SK-N-SH (cell line): Measurements from ENCODE around the gene GSTO1. TPM values are rescaled to one million over a fixed set of nuclear protein-coding genes. Genes with fewer than 3 reads are reported as not detected.
"Not testable (repeated sequence)": the region's sequence is repeated elsewhere in the genome, so short reads cannot be mapped to it uniquely, and the experiment has no call there.

Experiments used
- CTCF ChIA-PET: fragments of 300-600, 350-600 bp; formaldehyde crosslinking; extraction: SDS; loops from one replicate; lab custom pipeline; 2021; lab: Yijun Ruan, JAX
- POLR2A ChIA-PET: fragments of 350-600 bp; sonication (Branson Sonifier 250); formaldehyde crosslinking; extraction: SDS; loops from one replicate; lab custom pipeline; 2020; ENCODE audit warnings: antibody characterized with exemption, inconsistent platforms; lab: Yijun Ruan, JAX
- DNase-seq: peaks from one replicate; pipeline ENCODE4 v3.0.0; 2012
- H2AFZ ChIP-seq: fragments of 200-600 bp; sonication (generic); 2 replicates; pipeline ENCODE4 v1.8.1; 2016; ENCODE audit warnings: antibody characterized with exemption, mild to moderate bottlenecking, low read depth
- H3F3A ChIP-seq: fragments of 200-600 bp; sonication (generic); replicated peaks from 2 replicates; pipeline ENCODE3; 2016; ENCODE audit warnings: antibody characterized with exemption, mild to moderate bottlenecking; ENCODE audit not compliant: insufficient read depth
- H3K27ac ChIP-seq, 2 experiments: fragments of 200-500 bp in 1 of 2; fragments of 200-600 bp in 1 of 2; sonication (Bioruptor generic) in 1 of 2; sonication (generic), shearing (Covaris generic) in 1 of 2; 2 replicates each; pipeline versions ENCODE4 v1.5.1 to v1.6.1; 2014 to 2016; ENCODE audit warnings: low read depth in 2 of 2, inconsistent platforms in 1 of 2, low read length in 1 of 2, mild to moderate bottlenecking in 1 of 2, mixed read lengths in 1 of 2
- H3K27me3 ChIP-seq: fragments of 200-600 bp; sonication (generic), shearing (Covaris generic); 2 replicates; pipeline ENCODE4 v1.6.1; 2016; ENCODE audit warnings: mixed run types; ENCODE audit not compliant: insufficient read depth
- H3K36me3 ChIP-seq, 2 experiments: fragments of 200-500 bp in 1 of 2; fragments of 200-600 bp in 1 of 2; sonication (Bioruptor generic) in 1 of 2; sonication (generic) in 1 of 2; replicated peaks in 1 of 2; 2 replicates each; pipeline versions ENCODE3 to v1.5.1; 2014 to 2016; ENCODE audit warnings: low read length in 1 of 2, mild to moderate bottlenecking in 1 of 2; ENCODE audit not compliant: insufficient read depth in 2 of 2, control insufficient read depth in 1 of 2
- H3K4me1 ChIP-seq, 2 experiments: fragments of 200-500 bp in 1 of 2; fragments of 200-600 bp in 1 of 2; sonication (Bioruptor generic) in 1 of 2; sonication (generic), shearing (Covaris generic) in 1 of 2; 2 replicates each; pipeline versions ENCODE4 v1.5.1 to v1.6.1; 2014 to 2016; ENCODE audit warnings: low read depth in 1 of 2, low read length in 1 of 2, mixed run types in 1 of 2; ENCODE audit not compliant: insufficient read depth in 2 of 2, control insufficient read depth in 1 of 2
- H3K4me2 ChIP-seq: fragments of 200-600 bp; sonication (generic), shearing (Covaris generic); 2 replicates; pipeline ENCODE4 v1.6.1; 2017; ENCODE audit warnings: mixed run types
- H3K4me3 ChIP-seq, 2 experiments: fragments of 200-500 bp in 1 of 2; fragments of 200-600 bp in 1 of 2; sonication (Bioruptor generic) in 1 of 2; sonication (generic), shearing (Covaris generic) in 1 of 2; 2 replicates each; pipeline versions ENCODE4 v1.5.1 to v1.8.1; 2014 to 2016; ENCODE audit warnings: low read depth in 2 of 2, inconsistent platforms in 1 of 2, low read length in 1 of 2, mild to moderate bottlenecking in 1 of 2, mixed read lengths in 1 of 2, moderate library complexity in 1 of 2
- H3K79me2 ChIP-seq: fragments of 200-600 bp; sonication (generic); 2 replicates; pipeline ENCODE4 v1.8.1; 2017; ENCODE audit warnings: mild to moderate bottlenecking; ENCODE audit not compliant: insufficient read depth
- H3K9ac ChIP-seq: fragments of 200-600 bp; sonication (generic); 2 replicates; pipeline ENCODE4 v1.6.1; 2017; ENCODE audit warnings: mixed run types
- H3K9me2 ChIP-seq: fragments of 200-600 bp; sonication (generic); 2 replicates; pipeline ENCODE4 v1.6.1; 2017; ENCODE audit warnings: mixed run types
- H3K9me3 ChIP-seq: fragments of 200-600 bp; sonication (generic); 2 replicates; pipeline ENCODE4 v1.6.1; 2017; ENCODE audit warnings: mixed run types, mild to moderate bottlenecking, moderate library complexity
- H4K20me1 ChIP-seq: fragments of 200-600 bp; sonication (generic); 2 replicates; pipeline ENCODE4 v1.6.1; 2017; ENCODE audit warnings: mild to moderate bottlenecking, mixed run types; ENCODE audit not compliant: insufficient read depth
- EP300 ChIP-seq, 2 experiments: IDR thresholded peaks; 2 replicates each; pipeline versions ENCODE4 v1.4.0 to v1.6.1; 2012; ENCODE audit warnings: borderline replicate concordance in 1 of 2, low read depth in 1 of 2, low read length in 1 of 2
- FOXJ3 ChIP-seq: sonication (generic); formaldehyde crosslinking; IDR thresholded peaks from 2 replicates; pipeline ENCODE4 v1.5.1; 2020; ENCODE audit warnings: mild to moderate bottlenecking, missing genetic modification reagents
- GATA2 ChIP-seq: sonication (generic); formaldehyde crosslinking; IDR thresholded peaks from 2 replicates; pipeline ENCODE4 v1.5.0; 2020; ENCODE audit warnings: mild to moderate bottlenecking, missing genetic modification reagents
- JUND ChIP-seq: IDR thresholded peaks from 2 replicates; pipeline ENCODE4 v1.4.0; 2012
- MEF2A ChIP-seq: IDR thresholded peaks from 2 replicates; pipeline ENCODE4 v1.4.0; 2012; ENCODE audit warnings: low read depth, borderline replicate concordance
- NRF1 ChIP-seq: IDR thresholded peaks from 2 replicates; pipeline ENCODE4 v1.6.1; 2012; ENCODE audit warnings: low read depth, mild to moderate bottlenecking, low read length
- TAF1 ChIP-seq: IDR thresholded peaks from 2 replicates; pipeline ENCODE4 v1.6.1; 2012; ENCODE audit warnings: low read depth, mild to moderate bottlenecking, low read length, moderate library complexity, borderline replicate concordance
- USF1 ChIP-seq: IDR thresholded peaks from 2 replicates; pipeline ENCODE4 v1.4.0; 2012; ENCODE audit warnings: low read depth, borderline replicate concordance
- USF2 ChIP-seq: fragments of 150-350 bp; IDR thresholded peaks from 2 replicates; pipeline ENCODE4 v1.6.1; 2017; ENCODE audit warnings: antibody characterized with exemption, low read length, low read depth, borderline replicate concordance
- WGBS: methylation state at CpG from one replicate; pipeline ENCODE4 v1.1.6; 2017; ENCODE audit warnings: low lambda C conversion rate; 5-methylcytosine and 5-hydroxymethylcytosine counted together
- polyA plus RNA-seq, 3 experiments: library from polyadenylated mRNA; depleted of rRNA; stranded (reverse); fragments of >200 nt; gene quantifications; 2 replicates each; pipeline ENCODE4 v1.2.3, GENCODE V29; 2012
- TF ChIP-seq, protein P1 (sequence below): IDR thresholded peaks from 2 replicates; pipeline ENCODE4 v1.4.0; 2012; ENCODE audit warnings: low read depth, borderline replicate concordance

GSTO1 gene
- polyA plus RNA-seq, 1 of the 3 experiments (the other 2 are of a cell fraction) = 126 TPM

- no peak for TF ChIP-seq USF2
- no peak for TF ChIP-seq NRF1
- no peak for TF ChIP-seq TAF1
Measured at GRCh38 chr10:104246976-104247375, 7.7 kb upstream of the GSTO1 start (continued).

- H3K36me3 ChIP-seq = no peaks in the 10 kb centered on the region
- TF ChIP-seq JUND (no peak), USF1 (no peak), GATA2 (CRISPR knock-in tag) (no peak), MEF2A (no peak), FOXJ3 (CRISPR knock-in tag) (no peak), EP300 (IDR thresholded peaks at IDR 0.05; ENCODE audit: borderline replicate concordance in 1 of 2, low read depth in 1 of 2, low read length in 1 of 2) (no peak), USF2 (no peak)
- TF ChIP-seq, protein P1, sequence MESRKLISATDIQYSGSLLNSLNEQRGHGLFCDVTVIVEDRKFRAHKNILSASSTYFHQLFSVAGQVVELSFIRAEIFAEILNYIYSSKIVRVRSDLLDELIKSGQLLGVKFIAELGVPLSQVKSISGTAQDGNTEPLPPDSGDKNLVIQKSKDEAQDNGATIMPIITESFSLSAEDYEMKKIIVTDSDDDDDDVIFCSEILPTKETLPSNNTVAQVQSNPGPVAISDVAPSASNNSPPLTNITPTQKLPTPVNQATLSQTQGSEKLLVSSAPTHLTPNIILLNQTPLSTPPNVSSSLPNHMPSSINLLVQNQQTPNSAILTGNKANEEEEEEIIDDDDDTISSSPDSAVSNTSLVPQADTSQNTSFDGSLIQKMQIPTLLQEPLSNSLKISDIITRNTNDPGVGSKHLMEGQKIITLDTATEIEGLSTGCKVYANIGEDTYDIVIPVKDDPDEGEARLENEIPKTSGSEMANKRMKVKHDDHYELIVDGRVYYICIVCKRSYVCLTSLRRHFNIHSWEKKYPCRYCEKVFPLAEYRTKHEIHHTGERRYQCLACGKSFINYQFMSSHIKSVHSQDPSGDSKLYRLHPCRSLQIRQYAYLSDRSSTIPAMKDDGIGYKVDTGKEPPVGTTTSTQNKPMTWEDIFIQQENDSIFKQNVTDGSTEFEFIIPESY = no peak
- ChIA-PET CTCF (interaction anchor here (0.8 kb wide), 1 partner anchor 27 kb away, joined by 3 read pairs; no protein-coding TSS in a partner anchor), POLR2A (no interaction called here)
- H4K20me1 ChIP-seq = no peaks in the 10 kb centered on the region
- H3K9me2 ChIP-seq = no peaks in the 10 kb centered on the region
- no peak overlapping the region for H3K27ac ChIP-seq
- DNase-seq = no peak
- H3K79me2 ChIP-seq = no peaks in the 10 kb centered on the region
- H3F3A ChIP-seq = peaks cover 3% of the 10 kb centered on the region
- H3K4me1 ChIP-seq = no peaks in the 10 kb centered on the region
- WGBS = 65% methylated on average over 3 of the region's 3 CpGs
- no peaks in the 10 kb centered on the region for H3K27me3 ChIP-seq
- no peaks in the 10 kb centered on the region for H3K9me3 ChIP-seq
- H3K4me2 ChIP-seq = no peak overlapping the region
- H3K9ac ChIP-seq = no peak overlapping the region
- H2AFZ ChIP-seq = no peak overlapping the region
- no peak overlapping the region for H3K4me3 ChIP-seq
Measured at GRCh38 chr10:104247513-104248146, 7.1 kb upstream of the GSTO1 start.

DNA sequence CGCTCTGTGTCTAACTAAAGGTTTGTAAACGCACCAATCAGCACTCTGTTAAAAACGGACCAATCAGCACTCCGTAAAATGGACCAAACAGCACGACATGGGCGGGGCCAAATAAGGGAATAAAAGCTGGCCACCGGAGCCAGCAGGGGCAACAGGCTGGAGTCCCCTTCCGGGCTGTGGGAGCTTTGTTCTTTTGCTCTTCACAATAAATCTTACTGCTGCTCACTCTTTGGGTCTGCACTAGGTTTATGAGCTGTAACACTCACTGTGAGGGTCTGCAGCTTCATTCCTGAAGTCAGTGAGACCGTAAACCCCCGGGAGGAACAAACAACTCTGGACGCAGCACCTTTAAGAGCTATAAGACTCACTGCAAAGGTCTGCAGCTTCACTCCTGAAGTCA lies 5.8 kb upstream of the GSTO1 start:
- H3K9ac ChIP-seq, H4K20me1 ChIP-seq, H3K4me2 ChIP-seq, H2AFZ ChIP-seq, H3K27ac ChIP-seq, H3K9me2 ChIP-seq, H3K4me3 ChIP-seq, H3K4me1 ChIP-seq, H3K79me2 ChIP-seq, POLR2A ChIA-PET, H3K27me3 ChIP-seq, H3F3A ChIP-seq, DNase-seq, H3K36me3 ChIP-seq, H3K9me3 ChIP-seq: not testable (repeated sequence)
- CTCF ChIA-PET = interaction anchor here (1.5 kb wide), 1 partner anchor 42 kb away, joined by 3 read pairs; no protein-coding TSS in a partner anchor
- WGBS = 73% methylated on average over 11 of the region's 11 CpGs
